Urothelium cell line (cell line): Measurements from ENCODE around the gene PAQR6.

Experiments
- DNase-seq: peaks from one replicate; pipeline ENCODE4 v3.0.0; 2011; ENCODE audit warnings: low spot score, mixed read lengths
- FAIRE-seq: peaks from 2 replicates; lab custom pipeline; 2011; peaks lifted over from hg19 to GRCh38; lab: Jason Lieb, UNC

The PAQR6 gene

GRCh38 chr1:156266051-156266450 is 18.2 kb upstream of the PAQR6 start:
- FAIRE-seq, result no peak
- DNase-seq, result no peak

DNA sequence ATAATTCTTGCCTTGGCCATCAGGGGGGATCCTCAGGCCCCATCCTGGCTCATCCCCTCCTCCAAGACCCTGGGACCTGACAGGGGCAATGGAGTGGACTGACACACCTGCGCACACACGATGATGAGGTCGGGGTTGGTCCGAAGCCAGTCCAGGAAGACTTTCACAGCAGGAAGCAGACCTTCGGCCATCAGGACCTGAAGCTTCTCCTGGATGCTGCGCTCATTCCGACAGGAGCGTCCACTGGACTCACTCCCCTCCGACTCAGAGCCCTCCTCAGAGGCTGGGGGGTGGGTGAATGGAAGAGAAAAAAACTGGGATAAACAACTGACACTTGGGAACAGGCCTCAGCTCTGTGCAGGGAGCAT is 15.4 kb upstream of the PAQR6 start:
- FAIRE-seq (no peak), DNase-seq (no peak)

DNA sequence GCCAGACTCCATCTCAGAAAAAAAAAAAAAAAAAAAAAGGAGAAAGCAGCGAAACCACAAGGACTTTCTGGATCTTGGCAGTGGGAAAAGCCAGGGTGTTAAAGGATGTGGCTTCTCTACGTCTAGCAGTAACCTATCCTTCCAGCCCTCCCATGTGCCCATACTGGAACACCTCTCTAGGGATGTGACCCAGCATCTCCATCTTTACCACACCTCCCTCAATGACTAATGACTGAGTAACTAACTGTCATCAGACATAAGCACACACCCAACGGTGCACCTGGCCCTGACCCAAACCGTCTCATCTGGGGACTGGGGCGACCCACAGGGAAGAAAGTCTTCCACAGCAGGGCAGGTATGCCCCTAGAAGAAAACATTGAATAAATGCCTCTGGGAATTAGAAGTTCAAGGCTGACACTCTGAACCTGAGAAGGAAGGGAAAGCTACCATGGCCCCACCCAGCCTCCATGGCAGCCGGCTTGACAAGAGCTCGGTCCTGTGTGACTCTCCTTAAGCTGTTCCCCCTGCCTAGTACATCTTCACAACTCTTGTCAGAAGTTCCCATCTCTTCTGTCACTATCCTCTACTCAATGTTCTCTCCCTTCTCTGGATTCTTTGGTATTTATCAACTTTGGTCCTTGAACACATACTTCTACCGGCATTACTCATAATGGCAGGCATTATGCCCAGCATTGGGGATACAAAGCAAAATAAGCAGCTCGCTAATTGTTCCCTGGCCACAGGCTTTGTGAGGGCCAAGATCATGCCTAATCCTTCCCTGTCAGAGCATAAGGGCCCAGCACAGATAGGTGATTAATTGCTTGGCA is 14.8 kb upstream of the PAQR6 start:
- peak; percentile 35 for FAIRE-seq

GRCh38 chr1:156260896-156261295 is 13.0 kb upstream of the PAQR6 start:
- DNase-seq, result no peak
- no peak for FAIRE-seq

More for the DNA sequence above, 14.8 kb upstream of the PAQR6 start:
- DNase-seq, result peak; percentile 62

DNA sequence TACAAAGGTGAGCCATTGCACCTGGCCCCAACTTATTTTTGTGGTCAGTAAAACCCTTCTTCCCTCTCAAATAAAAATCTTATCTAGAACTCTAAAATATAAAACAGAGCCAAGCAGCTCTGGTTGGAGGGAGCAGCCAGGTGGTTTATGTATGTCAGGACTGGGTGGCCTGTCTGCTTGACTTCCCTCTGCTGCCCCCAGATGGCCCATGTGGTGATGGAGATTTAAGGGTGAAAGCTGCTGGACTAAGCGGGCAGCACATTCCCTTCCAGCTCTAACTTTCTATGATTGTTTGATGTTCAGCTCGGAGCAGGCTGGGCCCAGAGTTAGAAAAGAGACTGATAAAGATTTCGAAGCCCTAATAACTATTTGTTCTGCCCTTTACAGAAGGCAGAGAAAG is 11.9 kb upstream of the PAQR6 start:
- DNase-seq, result no peak
- FAIRE-seq, result no peak

GRCh38 chr1:156258859-156259258 is 11.0 kb upstream of the PAQR6 start:
- FAIRE-seq (no peak), DNase-seq (no peak)

DNA sequence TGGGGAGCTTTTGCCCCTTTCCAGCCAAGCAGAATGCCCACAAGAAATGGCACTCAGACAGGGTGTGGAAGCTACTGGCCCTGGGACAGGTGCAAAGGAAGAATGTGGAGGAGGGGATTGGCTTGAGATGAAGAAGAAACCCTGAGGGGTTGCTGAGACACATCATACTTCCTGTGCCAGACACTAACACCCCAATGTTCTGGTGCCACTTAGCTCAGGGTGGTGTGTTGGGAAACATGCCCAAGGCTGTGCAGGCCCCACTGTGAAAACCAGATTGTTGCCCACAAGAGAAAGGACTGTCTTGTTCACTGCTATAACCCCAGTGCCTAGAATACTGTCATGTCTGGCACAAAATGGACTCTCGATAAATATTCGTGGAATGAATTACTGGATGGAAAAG is 9.9 kb upstream of the PAQR6 start:
- FAIRE-seq (no peak), DNase-seq (no peak)

- no peak for FAIRE-seq
- no peak for DNase-seq
These were observed 5.8 kb upstream of the PAQR6 start for GRCh38 chr1:156253634-156254033.

DNA sequence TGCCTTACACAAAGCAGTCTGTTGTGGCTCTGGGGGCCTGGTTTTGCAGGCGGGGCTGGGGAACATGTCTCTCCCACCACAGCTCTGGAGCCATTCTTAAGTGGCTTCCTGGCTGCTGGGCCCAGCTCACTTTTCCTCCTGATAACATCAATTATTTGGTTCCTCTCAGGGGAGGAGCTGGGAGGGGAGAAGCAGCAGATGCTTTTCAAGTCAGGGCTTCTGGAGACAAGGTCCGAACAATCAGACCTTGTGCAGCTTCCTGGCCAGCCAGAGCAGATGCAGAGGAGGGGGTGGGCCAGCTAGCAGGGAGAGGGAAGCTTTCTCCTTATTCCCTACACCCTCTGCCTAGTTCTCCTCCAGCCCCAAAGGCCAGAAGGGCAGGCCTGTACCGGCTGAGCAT is 3.7 kb upstream of the PAQR6 start:
- FAIRE-seq (no peak), DNase-seq (no peak)

DNA sequence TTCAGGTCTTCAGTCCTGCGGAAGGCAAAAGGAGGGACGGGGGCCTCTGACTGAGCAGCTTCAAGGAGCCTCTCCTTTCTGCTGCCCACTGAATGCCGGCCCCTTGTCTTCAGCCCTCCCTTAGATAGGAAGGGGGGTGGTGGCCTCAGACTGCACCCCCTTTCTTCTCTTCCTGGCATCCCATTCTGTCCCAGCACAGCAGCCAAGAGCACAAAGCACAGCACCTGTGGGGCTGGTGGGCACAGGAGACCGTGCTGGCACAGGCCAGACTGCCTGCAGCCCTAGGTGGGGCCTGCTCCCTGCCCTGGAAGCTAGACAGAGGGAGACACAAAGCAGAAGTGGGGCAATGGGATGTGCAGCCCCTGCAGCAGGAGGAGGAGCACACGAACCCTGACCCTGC is 1.7 kb upstream of the PAQR6 start:
- DNase-seq, result no peak
- FAIRE-seq, result no peak

GRCh38 chr1:156248323-156248683 is 447 bp upstream of the PAQR6 start:
- DNase-seq (no peak), FAIRE-seq (no peak)

- DNase-seq, result peak; percentile 36
- no peak for FAIRE-seq
These were observed 936 bp downstream of the PAQR6 start for GRCh38 chr1:156246781-156247459.

GRCh38 chr1:156246241-156246780 is 1.5 kb downstream of the PAQR6 start:
- DNase-seq (no peak), FAIRE-seq (no peak)

DNA sequence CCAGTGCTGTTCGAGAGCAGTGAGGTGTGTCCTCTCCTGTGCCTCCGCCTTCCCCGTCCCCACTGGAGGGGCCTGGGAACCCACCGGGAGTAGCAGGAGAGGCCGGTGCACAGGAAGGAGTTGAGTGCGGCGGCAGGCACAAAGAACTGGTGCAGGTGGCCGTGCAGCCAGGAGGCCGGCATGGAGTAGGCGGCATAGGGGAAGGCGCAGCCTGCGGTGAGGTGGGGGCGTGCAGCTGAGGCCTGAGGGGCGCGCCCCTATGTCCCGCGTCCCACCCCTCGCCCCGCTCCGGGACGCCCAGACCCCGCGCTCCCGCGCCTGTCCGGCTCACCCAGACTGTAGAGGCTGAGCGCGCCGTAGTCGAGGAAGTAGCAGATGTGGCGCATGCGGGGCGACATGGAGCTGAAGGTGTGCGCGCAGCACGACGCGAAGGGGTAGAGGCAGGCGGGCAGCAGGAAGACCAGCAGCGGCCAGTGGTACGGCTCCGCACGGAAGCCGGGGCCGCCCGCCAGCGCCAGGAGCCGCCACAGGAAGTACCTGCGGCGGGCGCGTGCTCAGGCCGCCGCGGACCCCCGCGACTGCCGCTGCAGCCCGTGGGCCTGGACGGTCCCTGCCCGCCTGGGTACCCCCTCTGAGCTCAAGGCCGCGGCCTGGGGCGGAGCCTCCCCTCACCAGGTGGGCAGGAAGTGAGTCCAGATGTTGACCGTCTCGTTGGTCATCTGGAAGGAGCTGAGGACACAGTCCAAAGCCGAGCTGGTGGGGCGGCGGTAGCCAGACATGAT is 2.2 kb downstream of the PAQR6 start:
- DNase-seq, result no peak
- FAIRE-seq, result no peak

DNA sequence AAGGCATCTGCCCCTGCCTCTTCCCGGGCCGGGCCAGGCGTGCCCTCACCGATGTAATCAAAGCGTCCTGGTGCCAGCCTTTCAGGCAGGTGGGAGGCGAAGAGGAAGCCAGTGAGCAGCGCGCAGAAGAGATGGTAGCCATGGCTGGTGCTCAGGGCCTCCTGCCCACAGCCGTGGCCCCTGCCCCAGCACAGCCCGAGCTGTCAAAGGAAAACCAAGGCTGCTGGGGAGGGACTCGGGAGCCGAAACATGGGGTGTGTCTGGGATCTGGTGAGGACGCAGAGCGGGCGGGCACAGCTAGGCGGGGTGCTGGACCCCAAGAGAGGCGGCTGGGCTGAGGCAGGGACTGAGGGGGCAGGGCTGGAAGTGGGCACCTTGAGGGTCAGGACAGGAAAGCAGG is 3.1 kb downstream of the PAQR6 start:
- no peak for DNase-seq
- FAIRE-seq, result no peak

DNA sequence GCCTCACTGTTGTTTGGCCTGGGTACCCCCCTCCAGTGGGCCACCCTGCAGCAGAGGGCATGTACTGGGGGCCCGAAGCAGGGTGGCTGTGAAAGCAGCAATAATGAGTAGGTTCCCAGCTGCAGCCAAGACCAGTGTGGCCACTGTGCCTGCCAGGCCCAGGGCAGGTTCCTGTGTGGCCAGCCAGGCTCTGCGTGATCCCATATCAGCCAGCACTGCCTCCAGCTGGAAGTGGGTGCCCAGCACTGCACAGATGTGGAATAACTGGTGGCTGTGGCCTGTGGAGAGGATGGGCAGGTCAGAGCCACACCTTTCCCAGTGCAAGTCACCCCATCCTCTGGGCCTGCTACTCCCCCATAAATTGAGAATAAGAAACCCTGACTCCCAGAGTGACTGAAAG is 3.7 kb downstream of the PAQR6 start:
- DNase-seq (no peak), FAIRE-seq (no peak)

GRCh38 chr1:156242738-156243137 is 5.1 kb downstream of the PAQR6 start:
- no peak for DNase-seq
- no peak for FAIRE-seq

GRCh38 chr1:156241926-156242325 is 5.9 kb downstream of the PAQR6 start, which contains the start of gene BGLAP:
BGLAP (plus strand) TSS chr1:156242184; CDS start chr1:156242232, 48 bp downstream.
- FAIRE-seq, result no peak
- no peak for DNase-seq

- FAIRE-seq (peak; percentile 66), DNase-seq (peak; percentile 84)
These were observed 6.5 kb downstream of the PAQR6 start for GRCh38 chr1:156241311-156241811.

DNA sequence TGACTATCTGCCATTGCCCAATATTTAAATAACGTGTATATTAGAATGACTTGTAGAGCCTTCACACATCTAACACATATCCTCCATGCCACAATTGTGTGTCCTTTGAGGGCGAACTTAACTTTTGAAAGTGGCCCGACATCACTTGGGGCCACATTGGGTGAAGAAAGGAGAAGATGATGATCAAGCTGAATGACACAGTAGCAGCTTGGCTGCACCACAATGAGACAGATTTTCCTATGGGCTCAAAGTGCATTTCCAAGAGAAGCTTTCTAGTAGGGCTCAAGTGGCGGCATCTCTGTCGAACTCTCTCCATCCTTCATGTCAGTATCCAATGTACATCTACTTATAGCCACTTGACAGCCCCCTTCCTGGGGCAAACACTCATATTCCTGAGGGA is 9.6 kb downstream of the PAQR6 start:
- no peak for FAIRE-seq

GRCh38 chr1:156236164-156236563 is 11.7 kb downstream of the PAQR6 start:
- FAIRE-seq (no peak), DNase-seq (no peak)

More for the DNA sequence above, 9.6 kb downstream of the PAQR6 start:
- no peak for DNase-seq
